IMR-90 (cell line): ENCODE data around the gene NTM. TPM values are rescaled to one million over a fixed set of nuclear protein-coding genes. Genes with fewer than 3 reads are reported as not detected.

Experiments
- ATAC-seq: fragments of 200-7000 bp; cut with Tn5 transposase; 2 replicates; pipeline ENCODE4 v1.9.1; 2020; ENCODE audit warnings: low read depth, mild to moderate bottlenecking, moderate library complexity
- BruUV-seq: library from RNA; stranded (reverse); fragments of 400-500 nt; replicated peaks from 2 replicates; lab custom pipeline; 2021; lab: Mats Ljungman, UMichigan
- CTCF ChIA-PET: fragments of 300-600 bp; formaldehyde crosslinking; extraction: SDS; loops from one replicate; lab custom pipeline; 2021; ENCODE audit warnings: antibody characterized with exemption; lab: Yijun Ruan, JAX
- POLR2A ChIA-PET: fragments of 300-600 bp; sonication (Branson Sonifier 250); formaldehyde crosslinking; loops from one replicate; lab custom pipeline; 2022; ENCODE audit warnings: antibody characterized with exemption; ENCODE audit not compliant: unreplicated experiment; lab: Charles Lee
- DNase-seq: peaks from one replicate; pipeline ENCODE4 v3.0.0; 2013
- H2AFZ ChIP-seq: replicated peaks from 2 replicates; pipeline ENCODE3; 2013; ENCODE audit warnings: low read length, mild to moderate bottlenecking; ENCODE audit not compliant: poor library complexity
- H2AK5ac ChIP-seq: 2 replicates; pipeline ENCODE4 v1.6.1; 2013; ENCODE audit warnings: low read depth, low read length, inconsistent platforms
- H2AK9ac ChIP-seq: replicated peaks from 2 replicates; pipeline ENCODE3; 2013; ENCODE audit warnings: mild to moderate bottlenecking, low read depth, low read length, moderate library complexity; ENCODE audit not compliant: poor library complexity
- H2BK120ac ChIP-seq: 2 replicates; pipeline ENCODE4 v1.6.1; 2013; ENCODE audit warnings: low read depth, low read length, inconsistent platforms
- H2BK15ac ChIP-seq: 3 replicates; pipeline ENCODE4 v1.6.1; 2013; ENCODE audit warnings: low read depth, low read length, inconsistent platforms
- H2BK20ac ChIP-seq: 2 replicates; pipeline ENCODE4 v1.6.1; 2013; ENCODE audit warnings: low read depth, mild to moderate bottlenecking, inconsistent platforms, low read length, moderate library complexity
- H2BK5ac ChIP-seq: 2 replicates; pipeline ENCODE4 v1.6.1; 2013; ENCODE audit warnings: mild to moderate bottlenecking, low read depth, low read length, inconsistent platforms; ENCODE audit not compliant: poor library complexity, severe bottlenecking
- H3K14ac ChIP-seq: replicated peaks from 2 replicates; pipeline ENCODE4 v1.6.1; 2013; ENCODE audit warnings: low read depth, low read length, inconsistent platforms
- H3K18ac ChIP-seq: 2 replicates; pipeline ENCODE4 v1.6.1; 2013; ENCODE audit warnings: low read depth, low read length, control low read depth
- H3K23ac ChIP-seq: 2 replicates; pipeline ENCODE4 v1.6.1; 2013; ENCODE audit warnings: low read depth, low read length, inconsistent platforms
- H3K27ac ChIP-seq: 2 replicates; pipeline ENCODE4 v1.5.1; 2013; ENCODE audit warnings: mild to moderate bottlenecking, control low read depth, low read length; ENCODE audit not compliant: insufficient read depth
- H3K27me3 ChIP-seq: 2 replicates; pipeline ENCODE4 v1.6.1; 2013; ENCODE audit warnings: low read length; ENCODE audit not compliant: control insufficient read depth, insufficient read depth
- H3K36me3 ChIP-seq: 2 replicates; pipeline ENCODE4 v1.6.1; 2013; ENCODE audit warnings: low read length, mixed read lengths; ENCODE audit not compliant: control insufficient read depth, insufficient read depth
- H3K4ac ChIP-seq: 2 replicates; pipeline ENCODE4 v1.6.1; 2013; ENCODE audit warnings: low read depth, low read length, inconsistent platforms
- H3K4me1 ChIP-seq: 2 replicates; pipeline ENCODE4 v1.6.1; 2013; ENCODE audit warnings: low read length, mixed read lengths; ENCODE audit not compliant: control insufficient read depth, insufficient read depth
- H3K4me2 ChIP-seq: 2 replicates; pipeline ENCODE4 v1.6.1; 2013; ENCODE audit warnings: low read depth, mild to moderate bottlenecking, control low read depth, low read length, moderate library complexity
- H3K4me3 ChIP-seq: 2 replicates; pipeline ENCODE4 v1.5.1; 2013; ENCODE audit warnings: low read depth, mild to moderate bottlenecking, control low read depth, low read length, moderate library complexity; ENCODE audit not compliant: insufficient read depth
- H3K56ac ChIP-seq: 2 replicates; pipeline ENCODE4 v1.6.1; 2013; ENCODE audit warnings: low read length, inconsistent platforms; ENCODE audit not compliant: insufficient read depth; ENCODE audit errors: extremely low read depth
- H3K79me1 ChIP-seq, 2 experiments: 2 replicates each; pipeline ENCODE4 v1.6.1; 2013; ENCODE audit warnings: low read length in 2 of 2, inconsistent platforms in 1 of 2, low read depth in 1 of 2
- H3K9ac ChIP-seq: 2 replicates; pipeline ENCODE4 v1.6.1; 2013; ENCODE audit warnings: low read depth, low read length, control low read depth
- H3K9me1 ChIP-seq: 2 replicates; pipeline ENCODE4 v1.6.1; 2013; ENCODE audit warnings: low read length, inconsistent platforms; ENCODE audit not compliant: insufficient read depth
- H3K9me3 ChIP-seq: 2 replicates; pipeline ENCODE4 v1.6.1; 2013; ENCODE audit warnings: low read length; ENCODE audit not compliant: control insufficient read depth, insufficient read depth
- H4K20me1 ChIP-seq: 2 replicates; pipeline ENCODE4 v1.6.1; 2013; ENCODE audit warnings: low read length, inconsistent platforms; ENCODE audit not compliant: insufficient read depth
- H4K5ac ChIP-seq: 2 replicates; pipeline ENCODE4 v1.6.1; 2013; ENCODE audit warnings: mild to moderate bottlenecking, low read depth, low read length, control low read depth
- H4K8ac ChIP-seq, 2 experiments: 2 replicates each; pipeline ENCODE4 v1.6.1; 2013; ENCODE audit warnings: low read depth in 2 of 2, low read length in 2 of 2, control low read depth in 1 of 2, inconsistent platforms in 1 of 2
- H4K91ac ChIP-seq: 2 replicates; pipeline ENCODE4 v1.6.1; 2013; ENCODE audit warnings: low read depth, low read length, inconsistent platforms; ENCODE audit not compliant: insufficient read depth
- CHD1 ChIP-seq: IDR thresholded peaks from 2 replicates; pipeline ENCODE4 v1.6.1; 2012; ENCODE audit warnings: low read depth, low read length, improper control_type of control experiment
- FOS ChIP-seq: fragments of 150-350 bp; IDR thresholded peaks from 2 replicates; pipeline ENCODE4 v1.6.1; 2016; ENCODE audit warnings: low read depth, low read length
- MAFK ChIP-seq: IDR thresholded peaks from 2 replicates; pipeline ENCODE4 v1.6.1; 2012; ENCODE audit warnings: low read depth, low read length, improper control_type of control experiment
- MXI1 ChIP-seq: IDR thresholded peaks from 2 replicates; pipeline ENCODE4 v1.6.1; 2012; ENCODE audit warnings: low read depth, mild to moderate bottlenecking, low read length, moderate library complexity, borderline replicate concordance
- NFE2L2 ChIP-seq: fragments of 150-350 bp; IDR thresholded peaks from 2 replicates; pipeline ENCODE4 v1.6.1; 2016; ENCODE audit warnings: low read depth, mild to moderate bottlenecking, low read length
- RCOR1 ChIP-seq: IDR thresholded peaks from 2 replicates; pipeline ENCODE4 v1.6.1; 2012; ENCODE audit warnings: mild to moderate bottlenecking, low read length, improper control_type of control experiment; ENCODE audit not compliant: insufficient replicate concordance
- RFX5 ChIP-seq: IDR thresholded peaks from 2 replicates; pipeline ENCODE4 v1.8.0; 2012; ENCODE audit warnings: low read depth, mild to moderate bottlenecking, low read length, moderate library complexity
- WGBS, 2 experiments: methylation state at CpG; one replicate each; pipeline versions ENCODE4 v1.1.5 to v1.1.7; 2013; ENCODE audit warnings: missing lambda C conversion rate in 2 of 2; ENCODE audit not compliant: insufficient read length in 1 of 2; ENCODE audit errors: extremely low coverage in 2 of 2; 5-methylcytosine and 5-hydroxymethylcytosine counted together
- dilution Hi-C: fragments of 300-500 bp; cut with HindIII; formaldehyde crosslinking; loops from one replicate; pipeline ENCODE4 v1.14.3; 2018; ENCODE audit warnings: low sequenced_read_pairs; ENCODE audit not compliant: unreplicated experiment
- in situ Hi-C: fragments of 300-500 bp; cut with MboI; formaldehyde crosslinking; loops from 3 replicates; pipeline ENCODE4 v1.14.3; 2019; ENCODE audit warnings: low sequenced_read_pairs, inconsistent platforms, mixed read lengths
- intact Hi-C: fragments of 100-400 bp; cut with micrococcal nuclease; formaldehyde crosslinking; loops from 2 replicates; pipeline ENCODE4 v1.10.0; 2022
- polyA plus RNA-seq, 3 experiments: library from polyadenylated mRNA; depleted of rRNA; stranded (reverse); fragments of >200 nt; gene quantifications; 2 replicates each; pipeline ENCODE4 v1.2.3, GENCODE V29; 2012; ENCODE audit warnings: low replicate concordance in 1 of 3
- total RNA-seq: library from RNA; depleted of rRNA; stranded (reverse); fragments of >200 nt; gene quantifications from 2 replicates; pipeline ENCODE4 v1.2.3, GENCODE V29; 2012
- TF ChIP-seq, protein P1 (sequence below): fragments of 150-350 bp; IDR thresholded peaks from 2 replicates; pipeline ENCODE4 v1.6.1; 2016; ENCODE audit warnings: low read depth, mild to moderate bottlenecking, low read length, moderate library complexity, borderline replicate concordance
- TF ChIP-seq, protein P2 (sequence below): fragments of 150-350 bp; IDR thresholded peaks from 2 replicates; pipeline ENCODE4 v1.6.1; 2017; ENCODE audit warnings: mild to moderate bottlenecking, antibody characterized with exemption, low read length, low read depth
- TF ChIP-seq, protein P3 (sequence below): conservative IDR thresholded peaks from 2 replicates; pipeline ENCODE4 v1.5.1; 2012; ENCODE audit warnings: mild to moderate bottlenecking, low read depth, low read length, improper control_type of control experiment

NTM gene
- total and polyA plus RNA-seq, 2 of the 4 experiments (the other 2 are of a cell fraction) = 19.5 to 25.5 TPM

DNA sequence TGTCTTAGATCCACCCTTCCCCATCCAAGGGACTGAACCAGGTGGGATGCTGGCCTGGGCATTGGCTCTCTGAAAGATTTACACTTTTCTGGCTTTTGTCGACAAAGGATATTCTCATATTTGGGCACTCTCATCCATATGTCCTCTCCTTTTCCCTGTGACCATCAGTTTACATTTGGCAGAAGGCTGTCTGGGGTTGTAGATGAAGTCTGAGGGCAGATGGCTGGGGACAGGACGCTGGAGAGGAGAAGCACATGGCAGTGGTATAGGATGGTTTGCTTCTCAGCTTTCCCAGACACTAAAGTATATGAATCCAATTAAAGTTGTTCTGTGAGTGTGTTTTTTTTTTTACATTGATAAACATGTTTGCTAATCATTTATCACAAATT is 757.5 kb downstream of the NTM start (continued):
- TF ChIP-seq, protein P1, sequence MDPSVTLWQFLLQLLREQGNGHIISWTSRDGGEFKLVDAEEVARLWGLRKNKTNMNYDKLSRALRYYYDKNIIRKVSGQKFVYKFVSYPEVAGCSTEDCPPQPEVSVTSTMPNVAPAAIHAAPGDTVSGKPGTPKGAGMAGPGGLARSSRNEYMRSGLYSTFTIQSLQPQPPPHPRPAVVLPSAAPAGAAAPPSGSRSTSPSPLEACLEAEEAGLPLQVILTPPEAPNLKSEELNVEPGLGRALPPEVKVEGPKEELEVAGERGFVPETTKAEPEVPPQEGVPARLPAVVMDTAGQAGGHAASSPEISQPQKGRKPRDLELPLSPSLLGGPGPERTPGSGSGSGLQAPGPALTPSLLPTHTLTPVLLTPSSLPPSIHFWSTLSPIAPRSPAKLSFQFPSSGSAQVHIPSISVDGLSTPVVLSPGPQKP = no peak
- TF ChIP-seq MAFK (no peak), NFE2L2 (no peak), RCOR1 (no peak)

DNA sequence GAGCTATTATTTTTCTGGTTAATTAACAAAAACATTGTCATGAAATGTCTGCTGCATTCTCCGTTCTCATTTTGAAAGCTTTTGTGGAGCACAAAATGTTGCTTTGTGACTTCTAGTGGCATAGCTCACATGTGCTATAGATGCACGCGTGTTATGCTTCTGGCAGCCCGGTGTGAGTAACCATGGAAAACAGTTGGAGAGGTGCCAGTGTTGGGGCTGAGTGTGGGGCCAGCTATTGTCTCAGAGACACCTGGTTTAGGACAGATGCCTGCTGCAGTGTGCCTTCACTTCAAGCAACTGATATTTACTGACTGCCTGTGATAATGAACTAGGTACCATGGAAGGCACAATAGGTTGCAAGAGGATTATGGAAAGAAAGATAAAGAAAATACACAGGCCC is 760.6 kb downstream of the NTM start:
- H2BK120ac ChIP-seq = no peak overlapping the region
- H3K9ac ChIP-seq = no peak overlapping the region
- ChIA-PET POLR2A (no interaction called here), CTCF (no interaction called here)
- H3K27me3 ChIP-seq = no peaks in the 10 kb centered on the region
- H3K9me3 ChIP-seq = no peaks in the 10 kb centered on the region
- in situ Hi-C loops (no loop called here), dilution Hi-C loops (no loop called here), intact Hi-C loops (loop anchor here (10.0 kb wide), 1 partner anchor 934 kb away; no protein-coding TSS in a partner anchor)
- no peak overlapping the region for H3K4me2 ChIP-seq
- H3K36me3 ChIP-seq = no peaks in the 10 kb centered on the region
- H3K4ac ChIP-seq = no peak overlapping the region
- H2BK5ac ChIP-seq = no peak overlapping the region
- H2BK15ac ChIP-seq = no peak overlapping the region
- no peak overlapping the region for H4K8ac ChIP-seq
- H3K14ac ChIP-seq = no peak overlapping the region
- H3K9me1 ChIP-seq = peaks cover 5% of the 10 kb centered on the region; the same call in 1 of the 2 replicates
- no peak overlapping the region for H3K4me3 ChIP-seq
- no peak overlapping the region for H4K91ac ChIP-seq
- H3K18ac ChIP-seq = no peak overlapping the region
- no peak overlapping the region for H2BK20ac ChIP-seq
- TF ChIP-seq MAFK (no peak), CHD1 (no peak), FOS (no peak), MXI1 (no peak), RFX5 (no peak), RCOR1 (no peak)
- TF ChIP-seq, protein P2, sequence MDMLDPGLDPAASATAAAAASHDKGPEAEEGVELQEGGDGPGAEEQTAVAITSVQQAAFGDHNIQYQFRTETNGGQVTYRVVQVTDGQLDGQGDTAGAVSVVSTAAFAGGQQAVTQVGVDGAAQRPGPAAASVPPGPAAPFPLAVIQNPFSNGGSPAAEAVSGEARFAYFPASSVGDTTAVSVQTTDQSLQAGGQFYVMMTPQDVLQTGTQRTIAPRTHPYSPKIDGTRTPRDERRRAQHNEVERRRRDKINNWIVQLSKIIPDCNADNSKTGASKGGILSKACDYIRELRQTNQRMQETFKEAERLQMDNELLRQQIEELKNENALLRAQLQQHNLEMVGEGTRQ = no peak
- TF ChIP-seq, protein P3, sequence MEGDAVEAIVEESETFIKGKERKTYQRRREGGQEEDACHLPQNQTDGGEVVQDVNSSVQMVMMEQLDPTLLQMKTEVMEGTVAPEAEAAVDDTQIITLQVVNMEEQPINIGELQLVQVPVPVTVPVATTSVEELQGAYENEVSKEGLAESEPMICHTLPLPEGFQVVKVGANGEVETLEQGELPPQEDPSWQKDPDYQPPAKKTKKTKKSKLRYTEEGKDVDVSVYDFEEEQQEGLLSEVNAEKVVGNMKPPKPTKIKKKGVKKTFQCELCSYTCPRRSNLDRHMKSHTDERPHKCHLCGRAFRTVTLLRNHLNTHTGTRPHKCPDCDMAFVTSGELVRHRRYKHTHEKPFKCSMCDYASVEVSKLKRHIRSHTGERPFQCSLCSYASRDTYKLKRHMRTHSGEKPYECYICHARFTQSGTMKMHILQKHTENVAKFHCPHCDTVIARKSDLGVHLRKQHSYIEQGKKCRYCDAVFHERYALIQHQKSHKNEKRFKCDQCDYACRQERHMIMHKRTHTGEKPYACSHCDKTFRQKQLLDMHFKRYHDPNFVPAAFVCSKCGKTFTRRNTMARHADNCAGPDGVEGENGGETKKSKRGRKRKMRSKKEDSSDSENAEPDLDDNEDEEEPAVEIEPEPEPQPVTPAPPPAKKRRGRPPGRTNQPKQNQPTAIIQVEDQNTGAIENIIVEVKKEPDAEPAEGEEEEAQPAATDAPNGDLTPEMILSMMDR = no peak
- TF ChIP-seq, protein P1 = no peak
- ATAC-seq (no peak), DNase-seq (no peak)
- 96% methylated on average over 4 of the region's 4 CpGs; no CpG with 5 or more reads in 1 of the 2 experiments for WGBS, 2 experiments
- no peak overlapping the region for H3K23ac ChIP-seq
- no peaks in the 10 kb centered on the region for H4K20me1 ChIP-seq
- BruUV-seq = no TSS peak
- peaks cover 7% of the 10 kb centered on the region for H3K4me1 ChIP-seq
- peaks cover 5 to 20% of the 10 kb centered on the region in 2 experiments for H3K79me1 ChIP-seq
- H2AK5ac ChIP-seq = no peak overlapping the region
- no peak overlapping the region for H4K5ac ChIP-seq
- H3K56ac ChIP-seq = no peak overlapping the region
- H2AK9ac ChIP-seq = no peak overlapping the region
- H2AFZ ChIP-seq = no peak overlapping the region
- H3K27ac ChIP-seq = no peak overlapping the region
